K562 (cell line): ENCODE data around the gene TRAF1. TPM values are rescaled to one million over a fixed set of nuclear protein-coding genes. Genes with fewer than 3 reads are reported as not detected.

Experiments
- ATAC-seq: fragments of 200-7000 bp; cut with Tn5 transposase; 3 replicates; pipeline ENCODE4 v1.9.1; 2020; ENCODE audit warnings: moderate library complexity
- BruUV-seq: library from RNA; stranded (reverse); fragments of 400-500 nt; replicated peaks from 2 replicates; lab custom pipeline; 2021; lab: Mats Ljungman, UMichigan
- CTCF ChIA-PET: fragments of 300-600 bp; formaldehyde crosslinking; extraction: SDS; loops from one replicate; lab custom pipeline; 2021; ENCODE audit warnings: low intra/inter-chr PET ratio; lab: Yijun Ruan, JAX
- POLR2A ChIA-PET: fragments of 300-600, 350-650 bp; sonication (Branson Sonifier 250); formaldehyde crosslinking; extraction: SDS; loops from one replicate; lab custom pipeline; 2021; ENCODE audit warnings: antibody characterized with exemption, inconsistent platforms; lab: Yijun Ruan, JAX
- DNase-seq, 4 experiments: peaks; one replicate each; pipeline versions ENCODE4 v3.0.0 to v3.0.0-alpha.2; 2011 to 2018; ENCODE audit warnings: low spot score in 3 of 4, mixed read lengths in 3 of 4; ENCODE audit errors: extremely low read depth in 1 of 4
- FAIRE-seq: peaks from 2 replicates; lab custom pipeline; 2011; peaks lifted over from hg19 to GRCh38; lab: Jason Lieb, UNC
- H2AFZ ChIP-seq: 2 replicates; pipeline ENCODE4 v1.6.0; 2011; ENCODE audit warnings: low read depth, low read length, control low read depth, inconsistent platforms
- H3K27ac ChIP-seq: fragments of 200-600 bp; 3 replicates; pipeline ENCODE4 v1.8.0; 2011; ENCODE audit warnings: low read depth, mild to moderate bottlenecking, control low read depth, inconsistent platforms, low read length, moderate library complexity, mixed read lengths; ENCODE audit errors: extremely low read depth
- H3K27me3 ChIP-seq, 2 experiments: fragments of 300-600 bp in 1 of 2; 2 replicates in 1 of 2; 3 replicates in 1 of 2; pipeline versions ENCODE4 v1.6.0 to v1.8.0; 2011; ENCODE audit warnings: inconsistent platforms in 2 of 2, low read length in 2 of 2, mild to moderate bottlenecking in 1 of 2, mixed read lengths in 1 of 2, moderate library complexity in 1 of 2; ENCODE audit not compliant: control insufficient read depth in 2 of 2, insufficient read depth in 2 of 2
- H3K36me3 ChIP-seq: fragments of 300-600 bp; 3 replicates; pipeline ENCODE4 v1.8.0; 2011; ENCODE audit warnings: mild to moderate bottlenecking, low read length, inconsistent platforms; ENCODE audit not compliant: control insufficient read depth, insufficient read depth
- H3K4me1 ChIP-seq, 2 experiments: fragments of 200-600 bp in 1 of 2; replicated peaks in 1 of 2; 2 replicates in 1 of 2; 3 replicates in 1 of 2; pipeline versions ENCODE4 v1.5.1 to v1.8.0; 2011; ENCODE audit warnings: inconsistent platforms in 2 of 2, low read length in 2 of 2, mild to moderate bottlenecking in 1 of 2, mixed read lengths in 1 of 2, moderate library complexity in 1 of 2; ENCODE audit not compliant: control insufficient read depth in 2 of 2, insufficient read depth in 2 of 2
- H3K4me2 ChIP-seq: 2 replicates; pipeline ENCODE4 v1.6.1; 2011; ENCODE audit warnings: low read length, control low read depth, inconsistent platforms, mixed read lengths; ENCODE audit not compliant: insufficient read depth
- H3K4me3 ChIP-seq: fragments of 200-600 bp; sonication (generic), shearing (Covaris generic); 2 replicates; pipeline ENCODE4 v1.5.1; 2016; ENCODE audit warnings: control low read depth, inconsistent platforms
- H3K79me2 ChIP-seq: fragments of 200-600 bp; 3 replicates; pipeline ENCODE4 v1.8.0; 2011; ENCODE audit warnings: low read length, inconsistent platforms; ENCODE audit not compliant: control insufficient read depth, insufficient read depth
- H3K9ac ChIP-seq, 2 experiments: 2 replicates each; pipeline versions ENCODE4 v1.6.0 to v1.6.1; 2011; ENCODE audit warnings: low read depth in 2 of 2, low read length in 2 of 2, control low read depth in 1 of 2, inconsistent platforms in 1 of 2, mild to moderate bottlenecking in 1 of 2, mixed read lengths in 1 of 2; ENCODE audit not compliant: insufficient read depth in 1 of 2
- H3K9me1 ChIP-seq: one replicate; pipeline ENCODE4 v1.6.0; 2011; ENCODE audit warnings: inconsistent platforms, mild to moderate bottlenecking, low read length, moderate library complexity; ENCODE audit not compliant: control insufficient read depth, insufficient read depth
- H3K9me3 ChIP-seq: replicated peaks from 2 replicates; pipeline ENCODE4 v1.5.1; 2011; ENCODE audit warnings: low read depth, low read length, inconsistent platforms; ENCODE audit not compliant: control insufficient read depth, insufficient read depth
- H4K20me1 ChIP-seq: replicated peaks from 2 replicates; pipeline ENCODE4 v1.6.1; 2011; ENCODE audit warnings: low read length, inconsistent platforms, mixed read lengths; ENCODE audit not compliant: control insufficient read depth, insufficient read depth
- CHD2 ChIP-seq: IDR thresholded peaks from 2 replicates; pipeline ENCODE4 v1.6.1; 2011; ENCODE audit warnings: low read depth, low read length
- POLR2A ChIP-seq: fragments of 450-650 bp; conservative IDR thresholded peaks from 2 replicates; pipeline ENCODE4 v1.6.1; 2016
- SUPT5H ChIP-seq: fragments of 450-650 bp; IDR thresholded peaks from 2 replicates; pipeline ENCODE4 v1.6.1; 2016
- ZBTB7A ChIP-seq: IDR thresholded peaks from 2 replicates; pipeline ENCODE4 v1.6.1; 2011; ENCODE audit warnings: low read depth, mild to moderate bottlenecking, low read length, moderate library complexity, borderline replicate concordance; ENCODE audit not compliant: control insufficient read depth
- WGBS: fragments of 100-300 bp; shearing (Covaris generic); methylation state at CpG from one replicate; pipeline ENCODE4 v1.1.6; 2016; ENCODE audit warnings: low coverage, mixed read lengths; ENCODE audit not compliant: insufficient coverage; ENCODE audit errors: missing lambda C conversion rate; 5-methylcytosine and 5-hydroxymethylcytosine counted together
- in situ Hi-C: fragments of 300-500 bp; cut with MboI; formaldehyde crosslinking; loops from 4 replicates; pipeline ENCODE4 v1.15.0; 2018; ENCODE audit warnings: inconsistent platforms, mixed read lengths
- intact Hi-C: fragments of 100-400 bp; cut with micrococcal nuclease; formaldehyde crosslinking; loops from 2 replicates; pipeline ENCODE4 v1.14.2; 2022
- polyA plus RNA-seq, 8 experiments: library from polyadenylated mRNA; depleted of rRNA in 4 of 8; stranded (reverse) in 5 of 8; unstranded in 3 of 8; fragments of >200 nt; fragmentation: Nextera tagmentation in 2 of 8; fragmentation: Illumina TruSeq in 1 of 8; extraction: Ambion mirVana in 2 of 8; extraction: Trizol in 1 of 8; gene quantifications; 2 replicates each; pipeline versions ENCODE4 v1.2.1 to v1.2.3, GENCODE V29; 2011 to 2014; ENCODE audit warnings: inconsistent platforms in 1 of 8, missing spikeins in 1 of 8
- total RNA-seq, 7 experiments: library from RNA; depleted of rRNA in 6 of 7; stranded (reverse); fragments of >200 nt in 6 of 7; fragmentation: Illumina TruSeq in 2 of 7; extraction: Trizol in 2 of 7; gene quantifications; 2 replicates each; pipeline versions ENCODE4 v1.2.1 to v1.2.3, GENCODE V29; 2011 to 2021; ENCODE audit warnings: low replicate concordance in 1 of 7
- TF ChIP-seq, protein P1 (sequence below): fragments of 250-450 bp; sonication (Bioruptor Pico); IDR thresholded peaks from 2 replicates; pipeline ENCODE4 v1.4.0; 2020

Gene TRAF1
- total and polyA plus RNA-seq, 9 of the 15 experiments (the other 6 are each of a cell fraction or from before 2014, with no cell fraction given), result 0.01 to 1.1 (median 0.04) TPM; not detected in 2

DNA sequence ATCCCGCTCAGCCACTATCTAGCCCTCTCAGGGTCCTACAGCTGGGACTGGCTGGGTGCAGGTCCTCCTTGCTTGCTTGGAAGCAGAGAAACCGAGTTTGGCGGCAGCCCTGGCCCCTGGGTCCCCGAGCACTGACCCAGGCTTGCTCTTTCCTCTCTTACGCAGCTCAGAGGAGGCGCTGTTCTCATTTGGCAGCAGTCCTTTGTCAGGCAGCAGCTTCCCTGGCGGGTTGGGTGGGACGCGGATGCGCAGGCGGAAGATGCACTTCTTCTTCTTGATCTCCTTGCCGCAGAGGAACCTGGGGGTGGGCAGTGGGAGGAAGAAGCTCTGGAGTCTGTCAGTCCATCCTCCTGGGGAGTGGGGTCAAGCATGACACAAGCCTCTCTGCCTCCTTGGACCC is 64.1 kb downstream of the TRAF1 start:
- peaks cover 95% of the 10 kb centered on the region for H3K36me3 ChIP-seq
- BruUV-seq, result no TSS peak
- DNase-seq, result no peak
- H3K4me3 ChIP-seq, result no peak overlapping the region
- H3K9me3 ChIP-seq, result no peaks in the 10 kb centered on the region
- WGBS, result 95% methylated on average over 12 of the region's 12 CpGs
- no peak overlapping the region for H3K27ac ChIP-seq
- peak overlapping the region in 1 of 2 experiments; percentile 50; a peak in 2 of 4 replicates for H3K9ac ChIP-seq
- CTCF ChIA-PET, result no interaction called here
- H3K79me2 ChIP-seq, result peaks cover 7% of the 10 kb centered on the region
- H4K20me1 ChIP-seq, result no peaks in the 10 kb centered on the region
- FAIRE-seq, result no peak
- no peaks in the 10 kb centered on the region for H3K27me3 ChIP-seq
- peaks cover 9% of the 10 kb centered on the region for H3K9me1 ChIP-seq
- POLR2A ChIA-PET, result interaction anchor here (0.6 to 2.2 kb wide), 7 partner anchors 8 to 50 kb away, joined by 3 to 13 read pairs (median 7); partner anchors contain the start of gene PSMD5
- TF ChIP-seq CHD2, result no peak
- peak; percentile 36; the same call in 1 of the 2 replicates for TF ChIP-seq SUPT5H
- 0 out of 2 replicates have a peak, but pooled peaks have one; percentile 27 for TF ChIP-seq POLR2A
- TF ChIP-seq, protein P1, sequence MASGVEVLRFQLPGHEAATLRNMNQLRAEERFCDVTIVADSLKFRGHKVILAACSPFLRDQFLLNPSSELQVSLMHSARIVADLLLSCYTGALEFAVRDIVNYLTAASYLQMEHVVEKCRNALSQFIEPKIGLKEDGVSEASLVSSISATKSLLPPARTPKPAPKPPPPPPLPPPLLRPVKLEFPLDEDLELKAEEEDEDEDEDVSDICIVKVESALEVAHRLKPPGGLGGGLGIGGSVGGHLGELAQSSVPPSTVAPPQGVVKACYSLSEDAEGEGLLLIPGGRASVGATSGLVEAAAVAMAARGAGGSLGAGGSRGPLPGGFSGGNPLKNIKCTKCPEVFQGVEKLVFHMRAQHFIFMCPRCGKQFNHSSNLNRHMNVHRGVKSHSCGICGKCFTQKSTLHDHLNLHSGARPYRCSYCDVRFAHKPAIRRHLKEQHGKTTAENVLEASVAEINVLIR (CRISPR knock-in tag), result no peak
- no peak for TF ChIP-seq ZBTB7A
- H3K4me2 ChIP-seq, result no peak overlapping the region
- no peak for ATAC-seq
- peaks cover 0 to 7% of the 10 kb centered on the region in 2 experiments; a peak in 2 of 5 replicates for H3K4me1 ChIP-seq
- in situ Hi-C loops, result no loop called here
- intact Hi-C loops, result loop anchor here (10.0 kb wide), 1 partner anchor 248 kb away; no protein-coding TSS in a partner anchor
- no peak overlapping the region for H2AFZ ChIP-seq
